ENCODE data around the gene PPP1R9B. TPM values are rescaled to one million over a fixed set of nuclear protein-coding genes. Genes with fewer than 3 reads are reported as not detected.

PPP1R9B gene
- total and polyA plus RNA-seq, 2 experiments from 2014 or later = 5.1 to 26.2 TPM

GRCh38 chr17:50133769-50134099 is 16.7 kb downstream of the PPP1R9B start:
- DNase-seq (ENCODE audit: low spot score) = no peak
- H3K4me1 ChIP-seq (ENCODE audit: insufficient read depth) = peaks cover 19% of the 10 kb centered on the region
- no peak overlapping the region for H3K4me2 ChIP-seq
- no peaks in the 10 kb centered on the region for H3K79me2 ChIP-seq
- H3K27me3 ChIP-seq = peaks cover 3% of the 10 kb centered on the region
- H3K36me3 ChIP-seq (replicated peaks; ENCODE audit: insufficient read depth, low read depth) = no peaks in the 10 kb centered on the region
- H3K9me2 ChIP-seq (replicated peaks; ENCODE audit: insufficient read depth) = no peaks in the 10 kb centered on the region
- TF ChIP-seq EZH2phosphoT487 (IDR thresholded peaks at IDR 0.05; ENCODE audit: low read depth, severe bottlenecking, unreplicated experiment) = no peak
- no peak overlapping the region for H3K27ac ChIP-seq
- no peak overlapping the region for H2AFZ ChIP-seq
- no peaks in the 10 kb centered on the region for H4K20me1 ChIP-seq (ENCODE audit: insufficient read depth, poor library complexity, severe bottlenecking)
- H3K9me3 ChIP-seq (ENCODE audit: low read depth) = no peaks in the 10 kb centered on the region
- no peak overlapping the region for H3K4me3 ChIP-seq
- 43% methylated on average over 11 of the region's 16 CpGs for WGBS (ENCODE audit: low lambda C conversion rate, missing lambda C conversion rate)

DNA sequence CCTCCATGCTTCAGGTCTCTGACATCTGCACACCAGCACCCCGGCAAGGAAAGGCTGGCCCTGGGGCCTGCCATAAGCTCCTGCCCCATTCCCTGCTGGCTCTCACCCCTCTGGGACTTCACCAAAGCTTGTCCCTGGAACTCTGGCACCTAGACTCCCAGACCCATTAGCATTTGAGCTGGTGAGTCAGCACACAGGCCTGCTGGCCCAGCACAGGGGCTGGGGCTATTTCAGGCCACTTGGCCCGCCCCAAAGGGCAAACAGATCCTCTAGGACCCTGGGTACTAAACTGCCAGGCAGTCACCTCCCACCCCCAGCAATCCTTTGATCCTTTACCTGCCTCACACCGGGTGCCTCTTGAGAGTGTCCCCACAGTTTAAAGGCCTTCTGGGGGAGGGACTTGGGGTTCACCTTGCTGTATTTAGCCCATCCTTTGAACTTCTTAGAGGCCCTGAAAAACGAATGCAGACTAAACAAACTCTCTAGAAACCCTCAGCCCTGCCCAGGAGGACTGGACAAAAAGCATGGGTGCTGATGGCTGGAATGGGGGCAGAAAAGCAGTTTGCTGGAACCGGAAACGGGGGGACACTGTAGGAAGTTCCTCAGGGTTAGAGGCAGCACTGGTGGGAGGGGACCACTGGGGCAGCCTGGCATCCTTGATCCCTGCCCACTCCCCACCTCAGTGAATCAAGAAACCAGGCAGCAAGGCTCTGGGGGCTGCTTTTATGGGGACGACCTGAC is 17.3 kb downstream of the PPP1R9B start:
- peak; percentile 52 for DNase-seq (ENCODE audit: low spot score)
- H3K9me2 ChIP-seq (replicated peaks; ENCODE audit: insufficient read depth) = no peaks in the 10 kb centered on the region
- TF ChIP-seq, protein P1, sequence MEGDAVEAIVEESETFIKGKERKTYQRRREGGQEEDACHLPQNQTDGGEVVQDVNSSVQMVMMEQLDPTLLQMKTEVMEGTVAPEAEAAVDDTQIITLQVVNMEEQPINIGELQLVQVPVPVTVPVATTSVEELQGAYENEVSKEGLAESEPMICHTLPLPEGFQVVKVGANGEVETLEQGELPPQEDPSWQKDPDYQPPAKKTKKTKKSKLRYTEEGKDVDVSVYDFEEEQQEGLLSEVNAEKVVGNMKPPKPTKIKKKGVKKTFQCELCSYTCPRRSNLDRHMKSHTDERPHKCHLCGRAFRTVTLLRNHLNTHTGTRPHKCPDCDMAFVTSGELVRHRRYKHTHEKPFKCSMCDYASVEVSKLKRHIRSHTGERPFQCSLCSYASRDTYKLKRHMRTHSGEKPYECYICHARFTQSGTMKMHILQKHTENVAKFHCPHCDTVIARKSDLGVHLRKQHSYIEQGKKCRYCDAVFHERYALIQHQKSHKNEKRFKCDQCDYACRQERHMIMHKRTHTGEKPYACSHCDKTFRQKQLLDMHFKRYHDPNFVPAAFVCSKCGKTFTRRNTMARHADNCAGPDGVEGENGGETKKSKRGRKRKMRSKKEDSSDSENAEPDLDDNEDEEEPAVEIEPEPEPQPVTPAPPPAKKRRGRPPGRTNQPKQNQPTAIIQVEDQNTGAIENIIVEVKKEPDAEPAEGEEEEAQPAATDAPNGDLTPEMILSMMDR (IDR thresholded peaks at IDR 0.05; ENCODE audit: poor library complexity) = no peak
- no peak for TF ChIP-seq EZH2phosphoT487 (IDR thresholded peaks at IDR 0.05; ENCODE audit: low read depth, severe bottlenecking, unreplicated experiment)
- no peak for TF ChIP-seq EZH2 (IDR thresholded peaks at IDR 0.05; ENCODE audit: borderline replicate concordance)
- H3K4me3 ChIP-seq = no peak overlapping the region
- peaks cover 21% of the 10 kb centered on the region for H3K4me1 ChIP-seq (ENCODE audit: insufficient read depth)
- H3K4me2 ChIP-seq = no peak overlapping the region
- no peaks in the 10 kb centered on the region for H4K20me1 ChIP-seq (ENCODE audit: insufficient read depth, poor library complexity, severe bottlenecking)
- no peaks in the 10 kb centered on the region for H3K36me3 ChIP-seq (replicated peaks; ENCODE audit: insufficient read depth, low read depth)
- H3K79me2 ChIP-seq = no peaks in the 10 kb centered on the region
- no peaks in the 10 kb centered on the region for H3K9me3 ChIP-seq (ENCODE audit: low read depth)
- H3K27me3 ChIP-seq = peaks cover 3% of the 10 kb centered on the region
- no peak overlapping the region for H2AFZ ChIP-seq
- H3K27ac ChIP-seq = peak overlapping the region; percentile 16
- 51% methylated on average over 7 of the region's 7 CpGs for WGBS (ENCODE audit: low lambda C conversion rate, missing lambda C conversion rate)

DNA sequence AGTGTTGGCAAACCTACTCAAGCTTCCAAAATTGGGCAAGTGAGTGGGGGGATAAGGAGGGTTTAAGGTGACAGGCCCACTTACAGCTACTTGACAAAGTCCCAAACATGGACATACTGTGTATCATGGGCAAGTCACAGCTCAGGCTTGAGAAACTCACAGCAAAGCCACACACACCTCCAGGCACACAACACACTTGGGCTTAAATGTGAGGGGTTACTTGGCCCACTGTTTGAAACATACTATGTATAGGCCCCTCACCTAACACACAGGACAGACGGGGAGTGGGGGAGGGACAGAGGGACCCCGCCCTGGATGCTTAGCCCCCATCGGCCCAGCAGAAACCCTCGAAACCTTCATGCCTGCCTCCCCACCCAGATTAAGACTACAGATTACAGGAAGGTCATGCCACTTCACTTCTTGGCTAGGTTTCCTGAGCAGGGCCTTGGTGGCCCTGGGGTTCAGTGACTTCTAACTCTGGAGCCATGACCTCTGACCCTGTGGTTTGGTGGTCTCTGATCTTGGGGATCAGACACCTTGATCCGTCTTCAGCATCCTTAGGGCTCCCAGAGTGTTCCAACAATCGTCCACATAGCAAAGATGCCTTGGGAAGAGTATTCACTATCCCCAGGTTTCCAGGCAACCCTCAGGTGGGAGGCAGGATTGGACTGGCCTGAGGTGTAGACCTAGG is 18.2 kb downstream of the PPP1R9B start:
- Histone ChIP-seq H3K4me3 (no peak overlapping the region), H3K27ac (no peak overlapping the region), H3K36me3 (replicated peaks; ENCODE audit: insufficient read depth, low read depth) (no peaks in the 10 kb centered on the region), H3K9me2 (replicated peaks; ENCODE audit: insufficient read depth) (no peaks in the 10 kb centered on the region), H3K4me1 (ENCODE audit: insufficient read depth) (peaks cover 21% of the 10 kb centered on the region), H3K4me2 (no peak overlapping the region), H2AFZ (no peak overlapping the region), H3K9me3 (ENCODE audit: low read depth) (no peaks in the 10 kb centered on the region), H4K20me1 (ENCODE audit: insufficient read depth, poor library complexity, severe bottlenecking) (no peaks in the 10 kb centered on the region), H3K79me2 (no peaks in the 10 kb centered on the region), H3K27me3 (peaks cover 3% of the 10 kb centered on the region)
- no peak for DNase-seq (ENCODE audit: low spot score)
- 90% methylated on average over 6 of the region's 6 CpGs for WGBS (ENCODE audit: low lambda C conversion rate, missing lambda C conversion rate)
- no peak for TF ChIP-seq EZH2 (IDR thresholded peaks at IDR 0.05; ENCODE audit: borderline replicate concordance)
- TF ChIP-seq, protein P1 (IDR thresholded peaks at IDR 0.05; ENCODE audit: poor library complexity) = no peak
- no peak for TF ChIP-seq EZH2phosphoT487 (IDR thresholded peaks at IDR 0.05; ENCODE audit: low read depth, severe bottlenecking, unreplicated experiment)

All from hepatocyte (in vitro differentiated cells).